ENCODE results near the gene PROCA1. TPM values are rescaled to one million over a fixed set of nuclear protein-coding genes. Genes with fewer than 3 reads are reported as not detected.

The PROCA1 gene
- total and polyA plus RNA-seq, 2 of the 13 experiments (the other 11 are each of a cell fraction or from before 2014, with no cell fraction given) = 0.73 to 1.5 TPM

DNA sequence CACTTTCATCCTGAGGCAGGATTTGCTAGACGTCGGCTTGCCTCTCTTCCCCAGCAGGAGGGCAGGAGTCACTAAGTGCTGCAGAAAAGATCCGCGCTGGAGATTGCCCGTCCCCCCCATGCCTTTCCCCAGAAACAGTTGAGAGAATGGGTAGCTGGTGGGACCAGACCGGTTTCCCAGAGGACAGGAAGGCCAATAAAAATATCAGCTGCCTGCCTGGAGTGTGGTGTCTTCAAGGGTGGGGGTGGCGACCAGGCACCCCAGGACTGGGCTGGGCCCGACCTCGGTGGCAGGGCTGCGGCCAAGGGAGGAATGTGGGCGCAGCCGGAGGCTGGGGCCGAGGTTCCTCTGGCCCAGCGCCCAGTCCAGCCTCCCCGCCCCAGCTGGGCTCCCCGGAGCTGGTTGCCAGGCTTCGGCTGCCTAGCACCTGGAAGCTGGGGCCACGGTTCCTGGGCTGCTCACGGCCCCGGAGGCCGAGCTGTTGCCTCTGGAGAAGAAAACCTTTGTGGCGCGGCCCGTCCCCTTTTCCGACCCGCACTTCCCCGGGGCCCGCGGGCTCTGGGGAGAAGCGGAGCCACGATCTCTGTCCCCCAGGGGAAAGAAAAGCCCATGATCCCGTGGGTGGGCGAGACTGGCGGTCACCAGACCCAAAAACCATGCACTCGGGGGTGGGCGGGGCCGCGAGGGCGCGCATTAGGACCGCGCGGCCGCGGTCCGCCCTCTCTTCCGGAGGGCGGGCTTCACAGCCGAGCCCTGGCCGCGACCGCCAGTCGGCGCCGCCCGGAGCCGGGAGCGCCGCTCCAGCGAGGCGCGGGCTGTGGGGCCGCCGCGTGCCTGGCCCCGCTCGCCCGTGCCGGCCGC lies 31.8 kb upstream of the PROCA1 start, which contains the start of gene TRAF4 (continued):
- 0 out of 2 replicates have a peak, but pooled peaks have one; percentile 30 for TF ChIP-seq ZNF616 (CRISPR knock-in tag; IDR thresholded peaks at IDR 0.05; ENCODE audit: low read depth)
- peak; percentile 55 for TF ChIP-seq ZNF143 (CRISPR knock-in tag; IDR thresholded peaks at IDR 0.05)
- TF ChIP-seq, protein P1, sequence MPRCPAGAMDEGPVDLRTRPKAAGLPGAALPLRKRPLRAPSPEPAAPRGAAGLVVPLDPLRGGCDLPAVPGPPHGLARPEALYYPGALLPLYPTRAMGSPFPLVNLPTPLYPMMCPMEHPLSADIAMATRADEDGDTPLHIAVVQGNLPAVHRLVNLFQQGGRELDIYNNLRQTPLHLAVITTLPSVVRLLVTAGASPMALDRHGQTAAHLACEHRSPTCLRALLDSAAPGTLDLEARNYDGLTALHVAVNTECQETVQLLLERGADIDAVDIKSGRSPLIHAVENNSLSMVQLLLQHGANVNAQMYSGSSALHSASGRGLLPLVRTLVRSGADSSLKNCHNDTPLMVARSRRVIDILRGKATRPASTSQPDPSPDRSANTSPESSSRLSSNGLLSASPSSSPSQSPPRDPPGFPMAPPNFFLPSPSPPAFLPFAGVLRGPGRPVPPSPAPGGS (CRISPR knock-in tag; IDR thresholded peaks at IDR 0.05) = 0 out of 2 replicates have a peak, but pooled peaks have one; percentile 4
- TF ChIP-seq NKX3-1 (CRISPR knock-in tag; IDR thresholded peaks at IDR 0.05) = 0 out of 2 replicates have a peak, but pooled peaks have one; percentile 45
- no peak for TF ChIP-seq JUNB (CRISPR knock-in tag; IDR thresholded peaks at IDR 0.05; ENCODE audit: borderline replicate concordance)
- peak; percentile 79; the same call in 1 of the 2 replicates for TF ChIP-seq KDM2A (CRISPR knock-in tag; IDR thresholded peaks at IDR 0.05; ENCODE audit: borderline replicate concordance, low read depth)
- TF ChIP-seq, protein P2, sequence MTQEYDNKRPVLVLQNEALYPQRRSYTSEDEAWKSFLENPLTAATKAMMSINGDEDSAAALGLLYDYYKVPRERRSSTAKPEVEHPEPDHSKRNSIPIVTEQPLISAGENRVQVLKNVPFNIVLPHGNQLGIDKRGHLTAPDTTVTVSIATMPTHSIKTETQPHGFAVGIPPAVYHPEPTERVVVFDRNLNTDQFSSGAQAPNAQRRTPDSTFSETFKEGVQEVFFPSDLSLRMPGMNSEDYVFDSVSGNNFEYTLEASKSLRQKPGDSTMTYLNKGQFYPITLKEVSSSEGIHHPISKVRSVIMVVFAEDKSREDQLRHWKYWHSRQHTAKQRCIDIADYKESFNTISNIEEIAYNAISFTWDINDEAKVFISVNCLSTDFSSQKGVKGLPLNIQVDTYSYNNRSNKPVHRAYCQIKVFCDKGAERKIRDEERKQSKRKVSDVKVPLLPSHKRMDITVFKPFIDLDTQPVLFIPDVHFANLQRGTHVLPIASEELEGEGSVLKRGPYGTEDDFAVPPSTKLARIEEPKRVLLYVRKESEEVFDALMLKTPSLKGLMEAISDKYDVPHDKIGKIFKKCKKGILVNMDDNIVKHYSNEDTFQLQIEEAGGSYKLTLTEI (CRISPR knock-in tag; conservative IDR thresholded peaks at IDR 0.05) = no peak
- 0 out of 2 replicates have a peak, but pooled peaks have one; percentile 16 for TF ChIP-seq SOX13 (IDR thresholded peaks at IDR 0.05)
- TF ChIP-seq SOX13 (CRISPR knock-in tag; conservative IDR thresholded peaks at IDR 0.05 in 1 of 2, IDR thresholded peaks at IDR 0.05 in 1 of 2) = no peak
- TF ChIP-seq ZNF451 (CRISPR knock-in tag; IDR thresholded peaks at IDR 0.05) = peak; percentile 49; the same call in 1 of the 2 replicates
- TF ChIP-seq ZNF781 (CRISPR knock-in tag; IDR thresholded peaks at IDR 0.05; ENCODE audit: borderline replicate concordance, not compliant biosample characterization) = peak; percentile 13
- TF ChIP-seq ZNF34 (CRISPR knock-in tag; IDR thresholded peaks at IDR 0.05; ENCODE audit: borderline replicate concordance) = 0 out of 2 replicates have a peak, but pooled peaks have one; percentile 8
- TF ChIP-seq KLF12 (CRISPR knock-in tag; IDR thresholded peaks at IDR 0.05; ENCODE audit: borderline replicate concordance) = peak; percentile 88
- TF ChIP-seq SMAD3 (CRISPR knock-in tag; IDR thresholded peaks at IDR 0.05) = 0 out of 2 replicates have a peak, but pooled peaks have one; percentile 26
- TF ChIP-seq RAD21 (CRISPR knock-in tag; IDR thresholded peaks at IDR 0.05) = peak; percentile 70
- TF ChIP-seq EEA1 (CRISPR knock-in tag; IDR thresholded peaks at IDR 0.05; ENCODE audit: borderline replicate concordance) = peak; percentile 38; the same call in 1 of the 2 replicates
- peak; percentile 51; the same call in 1 of the 2 replicates for TF ChIP-seq ZNF782 (CRISPR knock-in tag; IDR thresholded peaks at IDR 0.05; ENCODE audit: borderline replicate concordance)
- TF ChIP-seq AKAP8 (CRISPR knock-in tag; IDR thresholded peaks at IDR 0.05) = peak; percentile 67; the same call in 1 of the 2 replicates
- TF ChIP-seq ZNF547 (CRISPR knock-in tag; IDR thresholded peaks at IDR 0.05) = peak; percentile 28; the same call in 1 of the 2 replicates
- peak; percentile 59; the same call in 1 of the 2 replicates for TF ChIP-seq ARNT2 (CRISPR knock-in tag; IDR thresholded peaks at IDR 0.05; ENCODE audit: low read depth)
- TF ChIP-seq ZMAT3 (CRISPR knock-in tag; conservative IDR thresholded peaks at IDR 0.05) = no peak
- no peak for TF ChIP-seq ZFP36L2 (CRISPR knock-in tag; IDR thresholded peaks at IDR 0.05)
- TF ChIP-seq ZNF746 (CRISPR knock-in tag; IDR thresholded peaks at IDR 0.05) = peak; percentile 29; the same call in 1 of the 2 replicates
- TF ChIP-seq GABPA (IDR thresholded peaks at IDR 0.05; ENCODE audit: low read depth, low read length) = peak; percentile 27; the same call in 1 of the 2 replicates
- no peak for TF ChIP-seq GABPA (CRISPR knock-in tag; IDR thresholded peaks at IDR 0.05; ENCODE audit: low read depth)
- TF ChIP-seq TSC22D2 (CRISPR knock-in tag; IDR thresholded peaks at IDR 0.05; ENCODE audit: borderline replicate concordance) = no peak
- no peak for TF ChIP-seq ZNF775 (CRISPR knock-in tag; IDR thresholded peaks at IDR 0.05; ENCODE audit: borderline replicate concordance)
- no peak; the same call in 1 of the 2 replicates for TF ChIP-seq CC2D1A (CRISPR knock-in tag; IDR thresholded peaks at IDR 0.05)

Data from HepG2 (cell line).